GM18507 (cell line): ENCODE data around the gene ADORA2A.

Experiments
- DNase-seq: peaks from one replicate; pipeline ENCODE4 v3.0.0; 2011; ENCODE audit warnings: low read depth; ENCODE audit not compliant: insufficient read length; ENCODE audit errors: extremely low spot score
- FAIRE-seq: peaks from 2 replicates; lab custom pipeline; 2011; peaks lifted over from hg19 to GRCh38; lab: Jason Lieb, UNC

ADORA2A gene

GRCh38 chr22:24430431-24431308 lies 3.3 kb downstream of the ADORA2A start:
- DNase-seq (no peak), FAIRE-seq (no peak)

- FAIRE-seq (no peak), DNase-seq (no peak)
These were observed 4.1 kb downstream of the ADORA2A start for GRCh38 chr22:24431309-24432034.

- DNase-seq (no peak), FAIRE-seq (no peak)
These were observed 4.9 kb downstream of the ADORA2A start for GRCh38 chr22:24432059-24432853.

- DNase-seq (no peak), FAIRE-seq (no peak)
These were observed 5.8 kb downstream of the ADORA2A start for GRCh38 chr22:24433001-24433827.

GRCh38 chr22:24433828-24434470 lies 6.5 kb downstream of the ADORA2A start:
- DNase-seq (no peak), FAIRE-seq (peak; percentile 99)

GRCh38 chr22:24434471-24435322 lies 7.3 kb downstream of the ADORA2A start:
- no peak for DNase-seq
- FAIRE-seq: no peak

GRCh38 chr22:24435323-24435645 lies 7.9 kb downstream of the ADORA2A start:
- no peak for FAIRE-seq
- DNase-seq: no peak

- DNase-seq: no peak
- no peak for FAIRE-seq
These were observed 8.5 kb downstream of the ADORA2A start for GRCh38 chr22:24435861-24436371.

- no peak for DNase-seq
These were observed 9.2 kb downstream of the ADORA2A start for GRCh38 chr22:24436553-24436952.

GRCh38 chr22:24437091-24437490 lies 9.7 kb downstream of the ADORA2A start:
- no peak for FAIRE-seq
- DNase-seq: no peak

More at GRCh38 chr22:24436553-24436952, 9.2 kb downstream of the ADORA2A start:
- no peak for FAIRE-seq

GRCh38 chr22:24437741-24438328 lies 10.4 kb downstream of the ADORA2A start:
- DNase-seq (no peak), FAIRE-seq (peak; percentile 96)

GRCh38 chr22:24440270-24440717 lies 12.9 kb downstream of the ADORA2A start:
- no peak for DNase-seq
- FAIRE-seq: no peak

- DNase-seq (no peak), FAIRE-seq (no peak)
These were observed 13.5 kb downstream of the ADORA2A start for GRCh38 chr22:24440718-24441405.

GRCh38 chr22:24441406-24442351 lies 14.3 kb downstream of the ADORA2A start:
- DNase-seq (no peak), FAIRE-seq (no peak)

GRCh38 chr22:24442352-24442744 lies 14.9 kb downstream of the ADORA2A start:
- DNase-seq: no peak
- FAIRE-seq: no peak

GRCh38 chr22:24443668-24444067 lies 16.3 kb downstream of the ADORA2A start:
- no peak for DNase-seq
- no peak for FAIRE-seq
